GM23248 (cell line): ENCODE data around the gene DLST. TPM values are rescaled to one million over a fixed set of nuclear protein-coding genes. Genes with fewer than 3 reads are reported as not detected.

Source experiments
- DNase-seq: peaks from one replicate; pipeline ENCODE4 v3.0.0-alpha.2; 2015
- H2AFZ ChIP-seq: fragments of 200-600 bp; sonication (generic); 2 replicates; pipeline ENCODE4 v1.6.1; 2016; ENCODE audit warnings: antibody characterized with exemption
- H3F3A ChIP-seq: fragments of 200-600 bp; sonication (generic); 2 replicates; pipeline ENCODE4 v1.6.1; 2016; ENCODE audit warnings: mild to moderate bottlenecking, antibody characterized with exemption, mixed run types; ENCODE audit not compliant: insufficient read depth
- H3K27ac ChIP-seq: fragments of 200-600 bp; sonication (generic); 2 replicates; pipeline ENCODE4 v1.5.1; 2016; ENCODE audit warnings: mild to moderate bottlenecking
- H3K27me3 ChIP-seq: fragments of 200-600 bp; sonication (generic); replicated peaks from 2 replicates; pipeline ENCODE4 v1.6.1; 2016; ENCODE audit warnings: mild to moderate bottlenecking; ENCODE audit not compliant: insufficient read depth
- H3K36me3 ChIP-seq: fragments of 200-600 bp; sonication (generic); 2 replicates; pipeline ENCODE4 v1.6.1; 2016; ENCODE audit warnings: low read depth, mild to moderate bottlenecking
- H3K4me1 ChIP-seq: fragments of 200-600 bp; sonication (generic); 2 replicates; pipeline ENCODE4 v1.6.1; 2016; ENCODE audit warnings: mild to moderate bottlenecking; ENCODE audit not compliant: insufficient read depth
- H3K4me2 ChIP-seq: fragments of 200-600 bp; sonication (generic); one replicate; pipeline ENCODE4 v1.6.1; 2016; ENCODE audit warnings: mild to moderate bottlenecking; ENCODE audit not compliant: unreplicated experiment
- H3K4me3 ChIP-seq: fragments of 200-600 bp; sonication (generic); 2 replicates; pipeline ENCODE4 v1.5.1; 2016; ENCODE audit warnings: mild to moderate bottlenecking
- H3K79me2 ChIP-seq: fragments of 200-600 bp; sonication (generic); 2 replicates; pipeline ENCODE4 v1.6.1; 2016; ENCODE audit warnings: mild to moderate bottlenecking; ENCODE audit not compliant: insufficient read depth
- H3K9ac ChIP-seq: fragments of 200-600 bp; sonication (generic); 2 replicates; pipeline ENCODE4 v1.6.1; 2016; ENCODE audit warnings: mild to moderate bottlenecking
- H3K9me2 ChIP-seq: fragments of 200-600 bp; sonication (generic); 2 replicates; pipeline ENCODE4 v1.6.1; 2016; ENCODE audit warnings: mixed run types, mild to moderate bottlenecking, moderate library complexity; ENCODE audit not compliant: insufficient read depth
- H3K9me3 ChIP-seq: fragments of 200-600 bp; sonication (generic); one replicate; pipeline ENCODE4 v1.6.1; 2017; ENCODE audit warnings: low read depth
- H4K20me1 ChIP-seq: fragments of 200-600 bp; sonication (generic); 2 replicates; pipeline ENCODE4 v1.6.0; 2016; ENCODE audit not compliant: insufficient read depth
- EZH2 ChIP-seq: fragments of 200-600 bp; sonication (generic); IDR thresholded peaks from 2 replicates; pipeline ENCODE4 v1.6.1; 2018; ENCODE audit warnings: antibody characterized with exemption, mild to moderate bottlenecking; ENCODE audit not compliant: insufficient read depth, poor library complexity, severe bottlenecking
- EZH2phosphoT487 ChIP-seq: fragments of 200-600 bp; sonication (generic); IDR thresholded peaks from 2 replicates; pipeline ENCODE4 v1.6.1; 2018; ENCODE audit warnings: antibody characterized with exemption, moderate library complexity, mild to moderate bottlenecking, low read depth; ENCODE audit not compliant: insufficient read depth
- WGBS, 2 experiments: methylation state at CpG; one replicate each; pipeline ENCODE4 v1.1.6; 2015 to 2017; ENCODE audit warnings: low lambda C conversion rate in 2 of 2, low coverage in 1 of 2; ENCODE audit errors: missing lambda C conversion rate in 2 of 2; 5-methylcytosine and 5-hydroxymethylcytosine counted together
- in situ Hi-C: fragments of 300-500 bp; cut with MboI; formaldehyde crosslinking; loops from 2 replicates; pipeline ENCODE4 v1.15.0; 2020
- polyA plus RNA-seq: library from polyadenylated mRNA; unstranded; fragments of >200 nt; fragmentation: Nextera tagmentation; extraction: Ambion mirVana; gene quantifications from 2 replicates; pipeline ENCODE4 v1.2.1, GENCODE V29; 2016
- total RNA-seq: library from RNA; depleted of rRNA; stranded (reverse); fragments of >200 nt; shearing (Covaris generic); gene quantifications from 2 replicates; pipeline ENCODE4 v1.2.3, GENCODE V29; 2014

The DLST gene
- total and polyA plus RNA-seq, 2 experiments from 2014 or later = 11.8 to 60.8 TPM

GRCh38 chr14:74912111-74912510 lies 30.4 kb downstream of the DLST start:
- in situ Hi-C loops = loop anchor here (10.0 kb wide), 1 partner anchor 183 kb away; no protein-coding TSS in a partner anchor
- WGBS, 2 experiments = 69 to 76% methylated on average over 4 to 6 of the region's 6 CpGs
- no peak overlapping the region for H3K4me3 ChIP-seq
- TF ChIP-seq EZH2phosphoT487 = no peak
- TF ChIP-seq EZH2 = no peak
- H4K20me1 ChIP-seq = no peaks in the 10 kb centered on the region
- H3K9ac ChIP-seq = no peak overlapping the region
- H3K4me2 ChIP-seq = no peak overlapping the region
- H3K27ac ChIP-seq = no peak overlapping the region
- H3K9me2 ChIP-seq = no peaks in the 10 kb centered on the region
- no peaks in the 10 kb centered on the region for H3K4me1 ChIP-seq
- 0 out of 2 replicates have a peak, but pooled peaks cover 6% of the 10 kb centered on the region for H3F3A ChIP-seq
- no peaks in the 10 kb centered on the region for H3K79me2 ChIP-seq
- no peak for DNase-seq
- no peak overlapping the region for H2AFZ ChIP-seq
- H3K9me3 ChIP-seq = no peaks in the 10 kb centered on the region
- H3K27me3 ChIP-seq = no peaks in the 10 kb centered on the region
- no peaks in the 10 kb centered on the region for H3K36me3 ChIP-seq

- 77 to 82% methylated on average over 10 of the region's 10 CpGs for WGBS, 2 experiments
Observed at GRCh38 chr14:74912801-74913200, 31.1 kb downstream of the DLST start.

GRCh38 chr14:74913393-74913910 lies 31.7 kb downstream of the DLST start:
- WGBS, 2 experiments = 60 to 70% methylated on average over 5 of the region's 5 CpGs
- Histone ChIP-seq H3K9me2 (no peaks in the 10 kb centered on the region), H3K4me1 (no peaks in the 10 kb centered on the region), H3K36me3 (no peaks in the 10 kb centered on the region), H3K27me3 (no peaks in the 10 kb centered on the region), H3K9me3 (no peaks in the 10 kb centered on the region), H3K9ac (no peak overlapping the region), H3K79me2 (no peaks in the 10 kb centered on the region), H3K4me3 (no peak overlapping the region), H3K4me2 (no peak overlapping the region), H4K20me1 (no peaks in the 10 kb centered on the region), H2AFZ (no peak overlapping the region), H3F3A (no peaks in the 10 kb centered on the region), H3K27ac (no peak overlapping the region)
- in situ Hi-C loops = loop anchor here (10.0 kb wide), 1 partner anchor 181 kb away; no protein-coding TSS in a partner anchor
- no peak for DNase-seq
- no peak for TF ChIP-seq EZH2
- no peak for TF ChIP-seq EZH2phosphoT487

More at GRCh38 chr14:74912801-74913200, 31.1 kb downstream of the DLST start:
- in situ Hi-C loops = loop anchor here (10.0 kb wide), 1 partner anchor 182 kb away; no protein-coding TSS in a partner anchor
- H3K27ac ChIP-seq = no peak overlapping the region
- no peaks in the 10 kb centered on the region for H3K27me3 ChIP-seq
- H3K9me2 ChIP-seq = no peaks in the 10 kb centered on the region
- H3K36me3 ChIP-seq = no peaks in the 10 kb centered on the region
- H3K4me2 ChIP-seq = no peak overlapping the region
- no peak overlapping the region for H3K4me3 ChIP-seq
- no peaks in the 10 kb centered on the region for H3K4me1 ChIP-seq
- no peaks in the 10 kb centered on the region for H3F3A ChIP-seq
- TF ChIP-seq EZH2 = no peak
- TF ChIP-seq EZH2phosphoT487 = no peak
- DNase-seq = no peak
- no peak overlapping the region for H2AFZ ChIP-seq
- no peaks in the 10 kb centered on the region for H4K20me1 ChIP-seq
- H3K79me2 ChIP-seq = no peaks in the 10 kb centered on the region
- H3K9ac ChIP-seq = no peak overlapping the region
- H3K9me3 ChIP-seq = no peaks in the 10 kb centered on the region

GRCh38 chr14:74913986-74914573 lies 32.4 kb downstream of the DLST start:
- H3K9me3 ChIP-seq = no peaks in the 10 kb centered on the region
- H3K4me3 ChIP-seq = no peak overlapping the region
- no peak overlapping the region for H3K27ac ChIP-seq
- H2AFZ ChIP-seq = peak overlapping the region; percentile 66
- peak; percentile 90 for DNase-seq
- H3K27me3 ChIP-seq = no peaks in the 10 kb centered on the region
- H3K4me1 ChIP-seq = no peaks in the 10 kb centered on the region
- peak overlapping the region; percentile 8; the same call in 1 of the 2 replicates for H3K9ac ChIP-seq
- TF ChIP-seq EZH2 (no peak), EZH2phosphoT487 (no peak)
- no peaks in the 10 kb centered on the region for H3F3A ChIP-seq
- no peaks in the 10 kb centered on the region for H3K79me2 ChIP-seq
- no peaks in the 10 kb centered on the region for H3K36me3 ChIP-seq
- in situ Hi-C loops = loop anchor here (10.0 kb wide), 1 partner anchor 181 kb away; no protein-coding TSS in a partner anchor
- H3K4me2 ChIP-seq = no peak overlapping the region
- H4K20me1 ChIP-seq = no peaks in the 10 kb centered on the region
- H3K9me2 ChIP-seq = no peaks in the 10 kb centered on the region
- WGBS, 2 experiments = 14 to 15% methylated on average over 6 of the region's 6 CpGs
